HG02981 (cell line): ENCODE data around the gene MAPK13.
"Not testable (repeated sequence)": the region's sequence is repeated elsewhere in the genome, so short reads cannot be mapped to it uniquely, and the experiment has no call there.

ENCODE experiments used
- ATAC-seq: cut with Tn5 transposase; IDR thresholded peaks from one replicate; pipeline ENCODE4 v1.9.1; 2021; ENCODE audit warnings: mild to moderate bottlenecking, moderate library complexity; ENCODE audit not compliant: unreplicated experiment

The MAPK13 gene

GRCh38 chr6:36126553-36127458, 3.5 kb upstream of the MAPK13 start:
- ATAC-seq: no peak

- ATAC-seq: no peak
Observed at GRCh38 chr6:36127462-36128016, 2.8 kb upstream of the MAPK13 start.

GRCh38 chr6:36128073-36128472, 2.2 kb upstream of the MAPK13 start:
- no peak for ATAC-seq

- ATAC-seq: no peak
Observed at GRCh38 chr6:36128793-36129192, 1.5 kb upstream of the MAPK13 start.

- ATAC-seq: not testable (repeated sequence)
Observed at GRCh38 chr6:36129334-36129733, 979 bp upstream of the MAPK13 start.

- peak; percentile 7 for ATAC-seq
Observed at GRCh38 chr6:36130667-36131510, 576 bp downstream of the MAPK13 start.

- ATAC-seq: peak; percentile 81
Observed at GRCh38 chr6:36131511-36132245, 1.4 kb downstream of the MAPK13 start.

- ATAC-seq: no peak
Observed at GRCh38 chr6:36132246-36132895, 2.1 kb downstream of the MAPK13 start.

- no peak for ATAC-seq
Observed at GRCh38 chr6:36133148-36133547, 2.8 kb downstream of the MAPK13 start.

- ATAC-seq: no peak
Observed at GRCh38 chr6:36133912-36134311, 3.6 kb downstream of the MAPK13 start.

GRCh38 chr6:36135053-36135731, 4.9 kb downstream of the MAPK13 start:
- no peak for ATAC-seq

- ATAC-seq: no peak
Observed at GRCh38 chr6:36136034-36136433, 5.7 kb downstream of the MAPK13 start.

- ATAC-seq: no peak
Observed at GRCh38 chr6:36136551-36136950, 6.2 kb downstream of the MAPK13 start.

- ATAC-seq: no peak
Observed at GRCh38 chr6:36138667-36139066, 8.4 kb downstream of the MAPK13 start.

- no peak for ATAC-seq
Observed at GRCh38 chr6:36139431-36139830, 9.1 kb downstream of the MAPK13 start.

GRCh38 chr6:36139991-36140710, 9.8 kb downstream of the MAPK13 start:
- no peak for ATAC-seq

- ATAC-seq: no peak
Observed at GRCh38 chr6:36141091-36141490, 10.8 kb downstream of the MAPK13 start.

- no peak for ATAC-seq
Observed at GRCh38 chr6:36141961-36142360, 11.6 kb downstream of the MAPK13 start.
